Neuronal stem cell (in vitro differentiated cells): ENCODE measurements around the gene KIAA1755.

Experiments used
- DNase-seq: peaks from one replicate; pipeline ENCODE4 v3.0.0-alpha.2; 2013; ENCODE audit warnings: low spot score
- H2AFZ ChIP-seq: one replicate; pipeline ENCODE4 v1.6.1; 2013; ENCODE audit warnings: mild to moderate bottlenecking, low read length, inconsistent platforms
- H2AK5ac ChIP-seq: 2 replicates; pipeline ENCODE4 v1.6.1; 2013; ENCODE audit warnings: low read depth, mild to moderate bottlenecking, inconsistent platforms, low read length, moderate library complexity, mixed read lengths
- H2BK120ac ChIP-seq: 2 replicates; pipeline ENCODE4 v1.6.1; 2013; ENCODE audit warnings: low read depth, mild to moderate bottlenecking, inconsistent platforms, low read length, moderate library complexity, mixed read lengths
- H2BK12ac ChIP-seq: one replicate; pipeline ENCODE4 v1.6.1; 2013; ENCODE audit warnings: low read length, inconsistent platforms
- H2BK15ac ChIP-seq: 2 replicates; pipeline ENCODE4 v1.6.1; 2013; ENCODE audit warnings: mild to moderate bottlenecking, low read length, inconsistent platforms, mixed read lengths
- H2BK5ac ChIP-seq: one replicate; pipeline ENCODE4 v1.6.1; 2013; ENCODE audit warnings: inconsistent platforms, mild to moderate bottlenecking, low read length, moderate library complexity
- H3K14ac ChIP-seq: one replicate; pipeline ENCODE4 v1.6.1; 2013; ENCODE audit warnings: low read length, inconsistent platforms
- H3K18ac ChIP-seq: 2 replicates; pipeline ENCODE4 v1.6.1; 2013; ENCODE audit warnings: low read length, inconsistent platforms
- H3K23ac ChIP-seq: 2 replicates; pipeline ENCODE4 v1.6.1; 2013; ENCODE audit warnings: low read depth, mild to moderate bottlenecking, mixed read lengths, low read length, inconsistent platforms; ENCODE audit not compliant: poor library complexity
- H3K27ac ChIP-seq: replicated peaks from 3 replicates; pipeline ENCODE4 v1.5.1; 2013; ENCODE audit warnings: low read length, inconsistent platforms
- H3K27me3 ChIP-seq, 3 experiments: 2 replicates each; pipeline ENCODE4 v1.6.1; 2013; ENCODE audit warnings: low read length in 3 of 3, mild to moderate bottlenecking in 2 of 3, inconsistent platforms in 1 of 3, low read depth in 1 of 3, mixed read lengths in 1 of 3, moderate library complexity in 1 of 3; ENCODE audit not compliant: control insufficient read depth in 3 of 3, insufficient read depth in 3 of 3
- H3K36me3 ChIP-seq, 2 donors: replicated peaks in 1 of 2; 2 replicates each; pipeline ENCODE4 v1.6.1; 2013; ENCODE audit warnings: low read length in 2 of 2; ENCODE audit not compliant: control insufficient read depth in 2 of 2, insufficient read depth in 2 of 2
- H3K4ac ChIP-seq: 2 replicates; pipeline ENCODE4 v1.6.1; 2013; ENCODE audit warnings: inconsistent platforms, mild to moderate bottlenecking, low read length, moderate library complexity
- H3K4me1 ChIP-seq, 2 donors: 1 replicate in 1 of 2; 2 replicates in 1 of 2; pipeline ENCODE4 v1.6.1; 2013; ENCODE audit warnings: low read length in 2 of 2, low read depth in 1 of 2; ENCODE audit not compliant: control insufficient read depth in 2 of 2, insufficient read depth in 1 of 2
- H3K4me2 ChIP-seq: one replicate; pipeline ENCODE4 v1.6.1; 2013; ENCODE audit warnings: mild to moderate bottlenecking, low read length, inconsistent platforms; ENCODE audit not compliant: insufficient read depth, poor library complexity, severe bottlenecking
- H3K4me3 ChIP-seq, 2 donors: 2 replicates each; pipeline ENCODE4 v1.5.1; 2013; ENCODE audit warnings: low read length in 2 of 2, mild to moderate bottlenecking in 2 of 2, inconsistent platforms in 1 of 2, moderate library complexity in 1 of 2
- H3K79me1 ChIP-seq: one replicate; pipeline ENCODE4 v1.6.1; 2013; ENCODE audit warnings: low read depth, mild to moderate bottlenecking, inconsistent platforms, low read length, moderate library complexity
- H3K9ac ChIP-seq: one replicate; pipeline ENCODE4 v1.6.1; 2013; ENCODE audit warnings: mild to moderate bottlenecking, low read depth, low read length, inconsistent platforms; ENCODE audit not compliant: poor library complexity
- H3K9me3 ChIP-seq, 2 donors: replicated peaks in 1 of 2; 2 replicates each; pipeline versions ENCODE3 to v1.6.1; 2013; ENCODE audit warnings: low read length in 2 of 2, mild to moderate bottlenecking in 2 of 2, inconsistent platforms in 1 of 2, low read depth in 1 of 2, mixed read lengths in 1 of 2, moderate library complexity in 1 of 2; ENCODE audit not compliant: control insufficient read depth in 2 of 2, insufficient read depth in 1 of 2
- H4K8ac ChIP-seq: one replicate; pipeline ENCODE4 v1.6.1; 2013; ENCODE audit warnings: low read depth, mild to moderate bottlenecking, inconsistent platforms, low read length, moderate library complexity
- H4K91ac ChIP-seq: one replicate; pipeline ENCODE4 v1.6.1; 2013; ENCODE audit warnings: low read length, low read depth, mild to moderate bottlenecking, inconsistent platforms; ENCODE audit not compliant: poor library complexity
- WGBS, 2 donors: extraction: QIAGEN DNeasy Blood & Tissue Kit; methylation state at CpG; one replicate each; pipeline ENCODE4 v1.1.7; 2013; ENCODE audit warnings: missing lambda C conversion rate in 2 of 2, mixed read lengths in 1 of 2; ENCODE audit not compliant: insufficient read length in 2 of 2, insufficient replicate concordance in 1 of 2; ENCODE audit errors: extremely low coverage in 2 of 2; 5-methylcytosine and 5-hydroxymethylcytosine counted together

The KIAA1755 gene

DNA sequence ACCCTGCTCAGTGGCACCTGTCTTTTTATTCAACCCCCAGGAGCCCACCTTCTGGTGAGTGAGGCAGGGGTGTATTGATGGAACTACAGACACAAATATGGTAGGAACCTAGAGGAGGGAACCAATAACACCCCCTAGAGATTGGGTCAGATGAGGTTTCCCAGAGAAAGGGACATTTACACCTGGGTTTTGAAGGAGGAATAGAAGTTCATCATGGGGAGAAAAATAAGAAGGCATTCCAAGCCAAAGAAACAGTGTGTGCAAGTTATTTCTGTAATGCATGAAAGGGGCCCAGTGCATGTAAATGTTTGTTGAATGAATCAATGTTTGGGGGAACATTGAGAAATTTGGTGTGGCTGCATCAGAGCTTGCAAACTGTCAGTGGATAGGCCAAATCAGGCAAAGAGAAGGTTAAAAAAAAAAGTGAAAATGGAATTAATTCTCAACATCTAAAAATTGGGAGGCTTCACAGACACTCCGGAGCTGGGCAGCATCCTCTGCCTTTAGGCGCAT lies 11.1 kb upstream of the KIAA1755 start:
- Histone ChIP-seq H3K36me3 (no peaks in the 10 kb centered on the region), H3K4ac (no peak overlapping the region), H4K91ac (no peak overlapping the region), H2AFZ (no peak overlapping the region), H2BK5ac (no peak overlapping the region), H2BK12ac (no peak overlapping the region), H4K8ac (no peak overlapping the region), H3K4me3 (no peak overlapping the region), H3K14ac (no peak overlapping the region), H3K79me1 (no peaks in the 10 kb centered on the region), H3K18ac (no peak overlapping the region), H3K9me3 (no peaks in the 10 kb centered on the region), H2AK5ac (no peak overlapping the region), H2BK120ac (no peak overlapping the region), H3K23ac (no peak overlapping the region), H3K27me3 (no peaks in the 10 kb centered on the region), H3K4me2 (no peak overlapping the region), H3K27ac (no peak overlapping the region), H2BK15ac (peak overlapping the region; percentile 42), H3K9ac (no peak overlapping the region), H3K4me1 (no peaks in the 10 kb centered on the region)
- DNase-seq = no peak
- no CpG with 5 or more reads among the region's 2 CpGs for WGBS, 2 donors

DNA sequence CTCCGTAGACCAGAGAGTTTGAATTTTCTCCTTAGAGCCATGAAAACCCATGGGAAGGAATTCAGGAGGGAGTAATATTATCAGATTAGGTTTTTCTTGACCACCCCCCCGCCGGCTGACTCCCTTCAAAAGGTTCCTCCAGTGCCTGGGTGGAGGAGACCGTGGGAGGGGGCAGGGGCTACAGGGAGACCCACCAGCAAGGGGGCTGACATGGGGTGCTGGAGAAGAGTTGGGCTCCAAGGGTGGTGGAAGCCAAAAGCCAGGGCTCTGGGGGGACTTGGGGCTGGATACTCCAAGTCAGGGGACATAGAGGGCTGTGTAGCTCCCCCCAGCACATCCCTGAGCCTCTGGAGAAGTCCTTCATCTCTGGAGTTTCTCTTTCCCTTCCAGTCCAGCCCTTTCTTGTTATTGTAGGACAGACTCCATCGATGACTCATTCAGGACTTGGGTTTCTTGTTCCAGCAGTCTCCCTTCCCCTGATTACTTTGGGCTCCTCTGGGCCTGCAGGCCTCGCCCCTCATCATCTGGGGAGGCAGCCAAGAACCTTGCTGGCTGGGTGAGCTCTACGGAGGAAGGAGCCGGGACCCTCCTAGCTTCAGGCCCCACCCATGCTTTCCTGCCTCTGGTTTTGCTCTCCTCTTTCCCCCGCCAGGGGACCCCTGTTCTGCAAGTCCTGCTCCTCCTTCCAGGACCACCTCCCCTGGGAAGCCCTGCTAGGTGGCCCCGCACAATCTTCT lies 10.5 kb upstream of the KIAA1755 start:
- H3K14ac ChIP-seq = no peak overlapping the region
- H2BK12ac ChIP-seq = no peak overlapping the region
- peak overlapping the region; percentile 42 for H2BK15ac ChIP-seq
- WGBS, 2 donors = no CpG with 5 or more reads among the region's 10 CpGs
- no peak overlapping the region for H3K18ac ChIP-seq
- no peak for DNase-seq
- H3K4me3 ChIP-seq = no peak overlapping the region
- no peak overlapping the region for H2AK5ac ChIP-seq
- no peak overlapping the region for H3K23ac ChIP-seq
- H2BK120ac ChIP-seq = no peak overlapping the region
- H3K36me3 ChIP-seq = no peaks in the 10 kb centered on the region
- no peak overlapping the region for H2AFZ ChIP-seq
- no peak overlapping the region for H3K9ac ChIP-seq
- no peak overlapping the region for H4K91ac ChIP-seq
- H3K4me2 ChIP-seq = no peak overlapping the region
- H3K4me1 ChIP-seq = no peaks in the 10 kb centered on the region
- no peaks in the 10 kb centered on the region for H3K27me3 ChIP-seq
- H3K4ac ChIP-seq = no peak overlapping the region
- H3K27ac ChIP-seq = no peak overlapping the region
- H3K79me1 ChIP-seq = no peaks in the 10 kb centered on the region
- no peak overlapping the region for H4K8ac ChIP-seq
- no peak overlapping the region for H2BK5ac ChIP-seq
- H3K9me3 ChIP-seq = no peaks in the 10 kb centered on the region

- H2BK5ac ChIP-seq = no peak overlapping the region
- H3K27me3 ChIP-seq = no peaks in the 10 kb centered on the region
- no peak overlapping the region for H2AFZ ChIP-seq
- H3K4ac ChIP-seq = no peak overlapping the region
- H2BK120ac ChIP-seq = no peak overlapping the region
- WGBS, 2 donors = no CpG with 5 or more reads among the region's 6 CpGs
- H3K14ac ChIP-seq = no peak overlapping the region
- no peak overlapping the region for H4K91ac ChIP-seq
- H3K9ac ChIP-seq = no peak overlapping the region
- no peaks in the 10 kb centered on the region for H3K79me1 ChIP-seq
- H3K23ac ChIP-seq = no peak overlapping the region
- H3K4me2 ChIP-seq = no peak overlapping the region
- no peaks in the 10 kb centered on the region for H3K36me3 ChIP-seq
- H3K18ac ChIP-seq = no peak overlapping the region
- H3K4me1 ChIP-seq = no peaks in the 10 kb centered on the region
- no peak overlapping the region for H4K8ac ChIP-seq
- H3K9me3 ChIP-seq = no peaks in the 10 kb centered on the region
- H3K27ac ChIP-seq = no peak overlapping the region
- DNase-seq = no peak
- H3K4me3 ChIP-seq = no peak overlapping the region
- H2AK5ac ChIP-seq = no peak overlapping the region
- H2BK12ac ChIP-seq = no peak overlapping the region
- no peak overlapping the region for H2BK15ac ChIP-seq
Measured at GRCh38 chr20:38269715-38270114, 9.2 kb upstream of the KIAA1755 start.

GRCh38 chr20:38269040-38269439 lies 8.5 kb upstream of the KIAA1755 start:
- Histone ChIP-seq H4K91ac (no peak overlapping the region), H2BK12ac (no peak overlapping the region), H4K8ac (no peak overlapping the region), H3K9me3 (no peaks in the 10 kb centered on the region), H3K4me1 (no peaks in the 10 kb centered on the region), H3K79me1 (no peaks in the 10 kb centered on the region), H3K27ac (no peak overlapping the region), H2AK5ac (no peak overlapping the region), H3K4me2 (no peak overlapping the region), H3K36me3 (no peaks in the 10 kb centered on the region), H3K23ac (no peak overlapping the region), H3K18ac (no peak overlapping the region), H2BK15ac (no peak overlapping the region), H3K4me3 (no peak overlapping the region), H3K14ac (no peak overlapping the region), H3K9ac (no peak overlapping the region), H2BK5ac (no peak overlapping the region), H3K27me3 (no peaks in the 10 kb centered on the region), H2AFZ (no peak overlapping the region), H3K4ac (no peak overlapping the region), H2BK120ac (no peak overlapping the region)
- no CpG with 5 or more reads among the region's 3 CpGs for WGBS, 2 donors
- DNase-seq = no peak
